Mesendoderm (in vitro differentiated cells): Measurements from ENCODE around the gene RGS6.

Experiments used
- DNase-seq: peaks from one replicate; pipeline ENCODE4 v3.0.0; 2013
- H2AK5ac ChIP-seq: 2 replicates; pipeline ENCODE4 v1.6.1; 2013; ENCODE audit warnings: low read length, inconsistent platforms
- H2BK120ac ChIP-seq: 2 replicates; pipeline ENCODE4 v1.6.1; 2013; ENCODE audit warnings: low read depth, mild to moderate bottlenecking, low read length, moderate library complexity, mixed read lengths
- H2BK15ac ChIP-seq: replicated peaks from 2 replicates; pipeline ENCODE4 v1.6.1; 2013; ENCODE audit warnings: low read depth, mild to moderate bottlenecking, moderate library complexity
- H2BK5ac ChIP-seq: 2 replicates; pipeline ENCODE4 v1.6.1; 2013; ENCODE audit warnings: low read length, inconsistent platforms
- H3K18ac ChIP-seq: 2 replicates; pipeline ENCODE4 v1.6.1; 2013; ENCODE audit warnings: mild to moderate bottlenecking, low read length, mixed read lengths
- H3K23ac ChIP-seq: one replicate; pipeline ENCODE4 v1.6.1; 2013; ENCODE audit warnings: low read length
- H3K27ac ChIP-seq: 2 replicates; pipeline ENCODE4 v1.5.1; 2013; ENCODE audit warnings: low read depth, mild to moderate bottlenecking, inconsistent platforms, low read length, moderate library complexity
- H3K27me3 ChIP-seq: 2 replicates; pipeline ENCODE4 v1.6.1; 2013; ENCODE audit warnings: low read length, control low read depth, mild to moderate bottlenecking, inconsistent platforms; ENCODE audit not compliant: insufficient read depth, poor library complexity
- H3K36me3 ChIP-seq: 2 replicates; pipeline ENCODE4 v1.6.1; 2013; ENCODE audit warnings: low read length, inconsistent platforms; ENCODE audit not compliant: control insufficient read depth, insufficient read depth
- H3K4ac ChIP-seq: one replicate; pipeline ENCODE4 v1.6.1; 2013; ENCODE audit warnings: low read depth, mild to moderate bottlenecking, low read length, moderate library complexity
- H3K4me1 ChIP-seq: 2 replicates; pipeline ENCODE4 v1.6.1; 2013; ENCODE audit warnings: low read depth, low read length, inconsistent platforms; ENCODE audit not compliant: control insufficient read depth
- H3K4me2 ChIP-seq: 2 replicates; pipeline ENCODE4 v1.6.1; 2013; ENCODE audit warnings: low read length
- H3K4me3 ChIP-seq: 2 replicates; pipeline ENCODE4 v1.5.1; 2013; ENCODE audit warnings: mild to moderate bottlenecking, low read length
- H3K56ac ChIP-seq: one replicate; pipeline ENCODE4 v1.6.1; 2013; ENCODE audit warnings: low read length
- H3K79me1 ChIP-seq: 2 replicates; pipeline ENCODE4 v1.6.1; 2013; ENCODE audit warnings: low read length, inconsistent platforms
- H3K79me2 ChIP-seq: 2 replicates; pipeline ENCODE4 v1.6.1; 2013; ENCODE audit warnings: mild to moderate bottlenecking, low read length; ENCODE audit not compliant: control insufficient read depth, insufficient read depth
- H3K9ac ChIP-seq: 2 replicates; pipeline ENCODE4 v1.6.1; 2013; ENCODE audit warnings: low read length, inconsistent platforms
- H4K5ac ChIP-seq: one replicate; pipeline ENCODE4 v1.6.1; 2013; ENCODE audit warnings: low read length
- H4K8ac ChIP-seq: one replicate; pipeline ENCODE4 v1.6.1; 2013; ENCODE audit warnings: low read depth, mild to moderate bottlenecking, control low read depth, low read length, moderate library complexity
- WGBS: extraction: QIAGEN DNeasy Blood & Tissue Kit; methylation state at CpG from one replicate; pipeline ENCODE4 v1.1.7; 2013; ENCODE audit warnings: low lambda C conversion rate, missing lambda C conversion rate; ENCODE audit not compliant: insufficient coverage; ENCODE audit errors: extremely low coverage; 5-methylcytosine and 5-hydroxymethylcytosine counted together

The RGS6 gene

DNA sequence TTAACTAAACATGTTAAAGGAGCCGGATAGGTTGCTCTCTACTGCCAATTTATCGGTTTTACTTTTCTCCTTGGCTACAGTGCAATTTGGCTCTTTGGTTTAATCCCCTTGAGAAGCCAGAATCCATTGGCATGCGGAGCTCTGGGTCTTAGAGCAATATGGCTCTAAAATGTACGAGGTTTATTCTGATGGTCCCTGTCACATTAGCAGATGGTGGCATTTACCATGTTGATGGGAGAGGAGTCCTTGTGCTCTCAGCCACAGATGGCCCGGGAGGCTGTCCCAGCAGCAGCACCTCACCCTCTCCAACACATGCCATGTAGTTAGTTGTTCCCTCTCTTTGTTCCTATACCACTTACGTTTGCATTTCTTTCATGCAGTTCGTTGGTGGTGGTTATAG, 179.7 kb downstream of the RGS6 start:
- H3K4me3 ChIP-seq: no peak overlapping the region
- H3K79me1 ChIP-seq: no peaks in the 10 kb centered on the region
- H3K27ac ChIP-seq: no peak overlapping the region
- no peaks in the 10 kb centered on the region for H3K4me1 ChIP-seq
- no peak overlapping the region for H3K23ac ChIP-seq
- H3K18ac ChIP-seq: no peak overlapping the region
- H3K4me2 ChIP-seq: no peak overlapping the region
- WGBS: no CpG with 5 or more reads among the region's 7 CpGs
- H3K79me2 ChIP-seq: no peaks in the 10 kb centered on the region
- no peaks in the 10 kb centered on the region for H3K27me3 ChIP-seq
- H3K36me3 ChIP-seq: no peaks in the 10 kb centered on the region
- no peak overlapping the region for H3K9ac ChIP-seq
- no peak overlapping the region for H2AK5ac ChIP-seq
- no peak overlapping the region for H4K8ac ChIP-seq
- H3K56ac ChIP-seq: no peak overlapping the region
- no peak overlapping the region for H4K5ac ChIP-seq
- no peak overlapping the region for H2BK5ac ChIP-seq
- DNase-seq: no peak
- no peak overlapping the region for H2BK15ac ChIP-seq
- H3K4ac ChIP-seq: no peak overlapping the region
- no peak overlapping the region for H2BK120ac ChIP-seq

DNA sequence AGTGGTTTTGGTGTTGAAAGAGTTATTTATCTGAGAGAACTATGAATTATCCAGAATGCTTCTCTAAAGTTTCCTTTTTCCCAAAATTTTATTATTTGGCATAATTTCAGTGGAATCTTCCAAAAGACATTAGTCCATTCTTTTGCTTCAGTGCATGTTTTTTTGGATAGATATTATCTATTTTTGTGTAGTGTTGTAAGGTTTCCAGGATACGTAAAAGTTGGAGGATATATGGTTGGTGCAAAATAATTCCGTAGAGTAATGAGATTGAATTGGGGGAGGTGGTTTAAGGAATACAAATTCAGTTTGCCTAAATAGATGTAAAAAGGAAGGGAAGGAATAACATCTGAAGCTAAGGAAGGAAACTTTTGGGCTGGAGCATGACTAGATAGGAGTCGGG, 186.6 kb downstream of the RGS6 start:
- H3K4me3 ChIP-seq: no peak overlapping the region
- 100% methylated on average over 2 of the region's 3 CpGs for WGBS
- H4K5ac ChIP-seq: no peak overlapping the region
- H4K8ac ChIP-seq: no peak overlapping the region
- H3K79me1 ChIP-seq: no peaks in the 10 kb centered on the region
- H3K4me1 ChIP-seq: no peaks in the 10 kb centered on the region
- no peak for DNase-seq
- no peak overlapping the region for H3K23ac ChIP-seq
- H3K36me3 ChIP-seq: no peaks in the 10 kb centered on the region
- H2BK5ac ChIP-seq: no peak overlapping the region
- no peaks in the 10 kb centered on the region for H3K27me3 ChIP-seq
- H2AK5ac ChIP-seq: no peak overlapping the region
- no peaks in the 10 kb centered on the region for H3K79me2 ChIP-seq
- no peak overlapping the region for H2BK120ac ChIP-seq
- no peak overlapping the region for H3K4ac ChIP-seq
- H3K27ac ChIP-seq: no peak overlapping the region
- no peak overlapping the region for H3K9ac ChIP-seq
- no peak overlapping the region for H3K4me2 ChIP-seq
- H2BK15ac ChIP-seq: no peak overlapping the region
- H3K18ac ChIP-seq: no peak overlapping the region
- H3K56ac ChIP-seq: no peak overlapping the region

DNA sequence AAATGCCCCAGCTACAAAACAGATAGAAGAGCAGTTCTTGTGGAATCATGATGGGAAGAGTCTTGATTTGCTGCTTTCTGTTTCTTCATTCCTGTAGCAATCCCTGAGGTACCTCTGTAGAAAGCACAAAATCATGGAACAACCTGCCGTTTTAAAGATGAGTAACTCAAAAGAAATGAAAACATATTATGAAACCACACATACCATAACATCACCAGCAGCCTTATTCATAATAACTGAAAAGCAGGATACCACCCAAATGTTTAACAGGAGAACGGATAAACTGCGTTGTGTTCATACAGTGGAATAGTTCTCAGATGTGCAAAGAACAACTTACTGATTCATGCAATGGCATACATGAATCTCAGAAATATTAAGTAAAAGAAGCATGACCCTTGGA, 188.1 kb downstream of the RGS6 start:
- no peak overlapping the region for H3K56ac ChIP-seq
- no peak overlapping the region for H2AK5ac ChIP-seq
- no peak overlapping the region for H2BK15ac ChIP-seq
- H3K9ac ChIP-seq: no peak overlapping the region
- WGBS: no CpG with 5 or more reads among the region's 3 CpGs
- no peak overlapping the region for H2BK5ac ChIP-seq
- no peak overlapping the region for H3K4me3 ChIP-seq
- no peak for DNase-seq
- no peak overlapping the region for H4K8ac ChIP-seq
- H3K4me2 ChIP-seq: no peak overlapping the region
- no peaks in the 10 kb centered on the region for H3K79me2 ChIP-seq
- no peaks in the 10 kb centered on the region for H3K79me1 ChIP-seq
- H2BK120ac ChIP-seq: no peak overlapping the region
- H3K27ac ChIP-seq: no peak overlapping the region
- no peak overlapping the region for H3K4ac ChIP-seq
- H3K23ac ChIP-seq: no peak overlapping the region
- no peaks in the 10 kb centered on the region for H3K36me3 ChIP-seq
- no peak overlapping the region for H3K18ac ChIP-seq
- no peak overlapping the region for H4K5ac ChIP-seq
- no peaks in the 10 kb centered on the region for H3K27me3 ChIP-seq
- H3K4me1 ChIP-seq: no peaks in the 10 kb centered on the region

DNA sequence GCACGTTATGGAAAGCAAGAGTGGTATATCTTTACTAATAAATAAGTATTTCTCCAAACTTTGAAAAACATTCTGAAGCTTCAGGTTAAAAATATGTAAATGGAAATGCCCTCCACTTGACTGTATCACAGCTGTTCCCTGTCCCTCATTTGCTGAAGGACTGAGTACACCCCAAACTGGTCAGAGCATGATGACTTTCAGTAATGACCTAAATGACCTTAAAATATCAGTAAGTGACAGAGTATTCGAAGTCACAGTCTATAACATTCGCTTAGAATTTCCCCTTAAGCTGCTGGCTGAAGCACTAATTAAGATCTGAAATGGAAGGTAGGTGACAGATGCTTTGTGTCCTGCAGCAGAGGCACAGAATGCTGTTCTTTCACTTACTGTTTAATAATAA, 191.5 kb downstream of the RGS6 start:
- no peak overlapping the region for H3K9ac ChIP-seq
- no peak overlapping the region for H2BK15ac ChIP-seq
- no peak overlapping the region for H2AK5ac ChIP-seq
- no peak overlapping the region for H3K56ac ChIP-seq
- WGBS: no CpG with 5 or more reads among the region's 3 CpGs
- H3K79me1 ChIP-seq: no peaks in the 10 kb centered on the region
- no peaks in the 10 kb centered on the region for H3K27me3 ChIP-seq
- H4K8ac ChIP-seq: no peak overlapping the region
- H4K5ac ChIP-seq: no peak overlapping the region
- no peak overlapping the region for H3K23ac ChIP-seq
- no peak overlapping the region for H3K4me3 ChIP-seq
- no peak overlapping the region for H3K4me2 ChIP-seq
- no peaks in the 10 kb centered on the region for H3K36me3 ChIP-seq
- H3K18ac ChIP-seq: no peak overlapping the region
- no peak overlapping the region for H3K27ac ChIP-seq
- no peak overlapping the region for H2BK5ac ChIP-seq
- no peaks in the 10 kb centered on the region for H3K4me1 ChIP-seq
- H3K4ac ChIP-seq: no peak overlapping the region
- DNase-seq: no peak
- H3K79me2 ChIP-seq: no peaks in the 10 kb centered on the region
- no peak overlapping the region for H2BK120ac ChIP-seq

DNA sequence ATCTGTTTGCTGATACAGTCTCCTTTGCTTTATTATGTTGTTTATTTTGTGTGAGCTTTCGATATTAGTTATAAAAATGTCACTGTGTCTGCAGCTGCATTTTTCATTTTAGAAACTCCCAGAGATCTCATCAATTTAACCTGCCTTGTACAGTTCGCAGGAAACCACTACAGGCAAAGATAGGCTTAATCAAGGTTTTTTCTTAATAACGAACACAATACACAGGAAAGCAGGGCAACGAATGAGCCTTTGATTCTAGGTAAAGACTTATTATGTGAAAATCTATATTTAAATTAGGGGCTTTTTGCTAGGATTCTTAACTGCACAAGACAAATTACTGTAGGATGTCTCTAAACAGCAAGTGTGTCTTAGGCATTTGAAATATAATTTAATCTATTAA, 191.9 kb downstream of the RGS6 start:
- DNase-seq: no peak
- Histone ChIP-seq H2BK15ac (no peak overlapping the region), H3K27ac (no peak overlapping the region), H3K56ac (no peak overlapping the region), H2BK120ac (no peak overlapping the region), H3K9ac (no peak overlapping the region), H3K4me3 (no peak overlapping the region), H3K4me1 (no peaks in the 10 kb centered on the region), H3K79me2 (no peaks in the 10 kb centered on the region), H4K5ac (no peak overlapping the region), H3K27me3 (no peaks in the 10 kb centered on the region), H3K23ac (no peak overlapping the region), H4K8ac (no peak overlapping the region), H2BK5ac (no peak overlapping the region), H3K4ac (no peak overlapping the region), H3K36me3 (no peaks in the 10 kb centered on the region), H2AK5ac (no peak overlapping the region), H3K18ac (no peak overlapping the region), H3K4me2 (no peak overlapping the region), H3K79me1 (no peaks in the 10 kb centered on the region)
- WGBS: no CpG with 5 or more reads among the region's 4 CpGs

DNA sequence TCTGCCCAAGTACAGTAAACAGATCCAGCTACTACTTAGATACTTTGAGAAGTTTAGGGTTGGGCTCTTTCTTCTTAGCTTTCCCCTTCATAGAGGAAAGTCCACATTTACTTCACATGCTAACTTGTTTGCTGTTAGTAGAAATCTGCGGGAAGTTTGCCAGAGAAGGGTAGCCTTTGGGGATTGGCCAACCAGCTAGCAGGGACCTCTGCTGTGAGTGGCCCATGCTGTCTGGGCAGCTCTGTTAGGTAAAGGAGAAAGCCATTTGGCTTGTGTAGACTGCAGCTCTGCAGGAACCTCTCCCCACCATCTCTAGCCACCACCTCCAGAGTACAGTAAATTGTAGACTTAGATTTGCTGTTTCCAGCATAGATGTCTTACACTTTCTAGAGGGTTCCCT, 193.9 kb downstream of the RGS6 start:
- Histone ChIP-seq H3K4me2 (no peak overlapping the region), H3K56ac (no peak overlapping the region), H3K4ac (no peak overlapping the region), H3K4me3 (no peak overlapping the region), H3K27me3 (no peaks in the 10 kb centered on the region), H3K18ac (no peak overlapping the region), H2BK15ac (no peak overlapping the region), H2AK5ac (no peak overlapping the region), H3K27ac (no peak overlapping the region), H4K8ac (no peak overlapping the region), H3K79me2 (no peaks in the 10 kb centered on the region), H3K23ac (no peak overlapping the region), H4K5ac (no peak overlapping the region), H2BK5ac (no peak overlapping the region), H2BK120ac (no peak overlapping the region), H3K9ac (no peak overlapping the region), H3K36me3 (no peaks in the 10 kb centered on the region), H3K79me1 (no peaks in the 10 kb centered on the region), H3K4me1 (no peaks in the 10 kb centered on the region)
- DNase-seq: no peak
- no CpG with 5 or more reads among the region's 1 CpG for WGBS
